HCT116 (cell line): ENCODE data around the gene TTYH2. TPM values are rescaled to one million over a fixed set of nuclear protein-coding genes. Genes with fewer than 3 reads are reported as not detected.
A peak's percentile ranks its signal among the peaks of the same experiment; 100 is the strongest.

Experiments
- ATAC-seq: fragments of 200-7000 bp; cut with Tn5 transposase; 2 replicates; pipeline ENCODE4 v1.9.1; 2020; ENCODE audit warnings: mild to moderate bottlenecking, moderate library complexity
- BruUV-seq: library from RNA; stranded (reverse); fragments of 400-500 nt; replicated peaks from 2 replicates; lab custom pipeline; 2021; lab: Mats Ljungman, UMichigan
- CTCF ChIA-PET: fragments of 300-600 bp; sonication (Branson Sonifier 250); formaldehyde crosslinking; loops from one replicate; lab custom pipeline; 2021; ENCODE audit warnings: antibody characterized with exemption; lab: Charles Lee
- POLR2A ChIA-PET: fragments of 300-600, 350-600 bp; sonication (Branson Sonifier 250); formaldehyde crosslinking; loops from one replicate; lab custom pipeline; 2021; ENCODE audit warnings: antibody characterized with exemption; lab: Charles Lee
- RAD21 ChIA-PET, 2 experiments: fragments of 300-600 bp; sonication (Branson Sonifier 250); formaldehyde crosslinking; loops; one replicate each; lab custom pipeline; 2023; ENCODE audit warnings: low total read pairs in 2 of 2; ENCODE audit not compliant: uncharacterized antibody in 2 of 2, unreplicated experiment in 2 of 2, low non-redundant PET in 1 of 2; lab: Charles Lee
- DNase-seq: peaks from one replicate; pipeline ENCODE4 v3.0.0-alpha.2; 2010; ENCODE audit warnings: low read depth, low spot score
- H2AFZ ChIP-seq: fragments of 200-600 bp; shearing (Covaris generic), sonication (generic); 2 replicates; pipeline ENCODE4 v1.6.1; 2017; ENCODE audit warnings: low read depth, mixed run types, mixed read lengths, antibody characterized with exemption, low read length; ENCODE audit not compliant: poor library complexity, severe bottlenecking
- H3K27ac ChIP-seq: 2 replicates; pipeline ENCODE4 v1.5.1; 2012; ENCODE audit warnings: low read depth, low read length
- H3K27me3 ChIP-seq: fragments of 200-600 bp; sonication (generic); 2 replicates; pipeline ENCODE4 v1.6.1; 2016; ENCODE audit warnings: mixed run types, low read length, mixed read lengths; ENCODE audit not compliant: insufficient read depth
- H3K36me3 ChIP-seq, 2 experiments: fragments of 200-500 bp in 1 of 2; fragments of 200-600 bp in 1 of 2; sonication (Bioruptor generic) in 1 of 2; sonication (generic) in 1 of 2; 2 replicates each; pipeline versions ENCODE4 v1.5.1 to v1.6.1; 2014 to 2016; ENCODE audit warnings: low read length in 2 of 2, inconsistent platforms in 1 of 2, mixed read lengths in 1 of 2, mixed run types in 1 of 2; ENCODE audit not compliant: insufficient read depth in 2 of 2, control insufficient read depth in 1 of 2
- H3K4me1 ChIP-seq, 2 experiments: fragments of 200-600 bp in 1 of 2; sonication (generic) in 1 of 2; 2 replicates each; pipeline versions ENCODE4 v1.5.1 to v1.6.1; 2012 to 2017; ENCODE audit warnings: low read length in 2 of 2, inconsistent platforms in 1 of 2, mild to moderate bottlenecking in 1 of 2, mixed read lengths in 1 of 2, mixed run types in 1 of 2, moderate library complexity in 1 of 2; ENCODE audit not compliant: insufficient read depth in 2 of 2, control insufficient read depth in 1 of 2
- H3K4me2 ChIP-seq: fragments of 200-600 bp; sonication (generic); 2 replicates; pipeline ENCODE4 v1.6.1; 2017; ENCODE audit warnings: mixed run types, low read length, mixed read lengths
- H3K4me3 ChIP-seq, 2 experiments: fragments of 200-600 bp in 1 of 2; sonication (generic) in 1 of 2; replicated peaks in 1 of 2; 2 replicates each; pipeline ENCODE4 v1.5.1; 2011 to 2016; ENCODE audit warnings: low read length in 2 of 2, control low read depth in 1 of 2, low read depth in 1 of 2, mild to moderate bottlenecking in 1 of 2, mixed read lengths in 1 of 2, mixed run types in 1 of 2
- H3K79me2 ChIP-seq: fragments of 200-600 bp; sonication (generic); 2 replicates; pipeline ENCODE4 v1.6.1; 2017; ENCODE audit warnings: mild to moderate bottlenecking, mixed run types, low read length, moderate library complexity, mixed read lengths; ENCODE audit not compliant: insufficient read depth
- H3K9ac ChIP-seq: fragments of 200-600 bp; sonication (generic); 2 replicates; pipeline ENCODE4 v1.6.1; 2016; ENCODE audit warnings: low read length, mixed read lengths
- H3K9me2 ChIP-seq: fragments of 200-600 bp; sonication (generic), shearing (Covaris generic); 2 replicates; pipeline ENCODE4 v1.6.1; 2017; ENCODE audit warnings: mixed run types, mild to moderate bottlenecking, moderate library complexity; ENCODE audit not compliant: insufficient read depth
- H3K9me3 ChIP-seq, 2 experiments: fragments of 200-500 bp in 1 of 2; fragments of 200-600 bp in 1 of 2; sonication (Bioruptor generic) in 1 of 2; sonication (generic) in 1 of 2; 2 replicates each; pipeline ENCODE4 v1.6.1; 2014 to 2017; ENCODE audit warnings: low read length in 2 of 2, mixed read lengths in 2 of 2, inconsistent platforms in 1 of 2, low read depth in 1 of 2, mild to moderate bottlenecking in 1 of 2, mixed run types in 1 of 2, moderate library complexity in 1 of 2; ENCODE audit not compliant: control insufficient read depth in 1 of 2, insufficient read depth in 1 of 2
- H4K20me1 ChIP-seq: fragments of 200-600 bp; sonication (generic), shearing (Covaris generic); 2 replicates; pipeline ENCODE4 v1.6.1; 2017; ENCODE audit warnings: mixed run types, mild to moderate bottlenecking, moderate library complexity; ENCODE audit not compliant: insufficient read depth
- EZH2phosphoT487 ChIP-seq: fragments of 200-600 bp; IDR thresholded peaks from 2 replicates; pipeline ENCODE4 v1.6.1; 2018; ENCODE audit warnings: antibody characterized with exemption, borderline replicate concordance
- FOSL1 ChIP-seq: IDR thresholded peaks from 2 replicates; pipeline ENCODE4 v1.6.1; 2012; ENCODE audit warnings: low read depth
- REST ChIP-seq: IDR thresholded peaks from 2 replicates; pipeline ENCODE4 v1.6.1; 2012; ENCODE audit warnings: low read depth
- SP1 ChIP-seq: IDR thresholded peaks from 2 replicates; pipeline ENCODE4 v1.6.1; 2012; ENCODE audit warnings: low read depth
- SRF ChIP-seq: IDR thresholded peaks from 2 replicates; pipeline ENCODE4 v1.6.1; 2012; ENCODE audit warnings: low read depth
- YY1 ChIP-seq: IDR thresholded peaks from 2 replicates; pipeline ENCODE4 v1.6.1; 2011; ENCODE audit warnings: low read length, low read depth, moderate library complexity, mild to moderate bottlenecking; ENCODE audit not compliant: insufficient replicate concordance; ENCODE audit errors: extremely low read depth
- ZNF274 ChIP-seq: fragments of 200-500 bp; sonication (Bioruptor generic); IDR thresholded peaks from 2 replicates; pipeline ENCODE4 v1.6.1; 2014; ENCODE audit warnings: mild to moderate bottlenecking, low read depth, low read length, inconsistent platforms
- intact Hi-C: fragments of 100-400 bp; cut with micrococcal nuclease; formaldehyde crosslinking; loops from 2 replicates; pipeline ENCODE4 v1.10.0; 2022
- total RNA-seq: library from RNA; stranded (reverse); gene quantifications from one replicate; pipeline ENCODE4 v1.2.1, GENCODE V29; 2021; ENCODE audit not compliant: unreplicated experiment
- TF ChIP-seq, protein P1 (sequence below), 3 experiments: fragments of 200-600 bp in 1 of 3; sonication (generic) in 1 of 3; IDR thresholded peaks in 2 of 3; conservative IDR thresholded peaks in 1 of 3; 2 replicates each; pipeline ENCODE4 v1.5.1; 2012 to 2017; ENCODE audit warnings: low read depth in 2 of 3, low read length in 2 of 3, antibody characterized with exemption in 1 of 3, borderline replicate concordance in 1 of 3, control low read depth in 1 of 3, mild to moderate bottlenecking in 1 of 3, mixed read lengths in 1 of 3, mixed run types in 1 of 3, moderate library complexity in 1 of 3; ENCODE audit not compliant: insufficient read depth in 1 of 3
- TF ChIP-seq, protein P2 (sequence below): IDR thresholded peaks from 2 replicates; pipeline ENCODE4 v1.6.1; 2012

TTYH2 gene
- total RNA-seq, 1 experiment from 2014 or later, result 10.8 TPM

GRCh38 chr17:74202938-74203337 is 10.4 kb upstream of the TTYH2 start:
- Histone ChIP-seq H3K36me3 (peaks cover 26 to 40% of the 10 kb centered on the region in 2 experiments), H3K27me3 (no peaks in the 10 kb centered on the region), H3K27ac (no peak overlapping the region), H3K4me2 (peak overlapping the region; percentile 54), H3K9me3 (no peaks in the 10 kb centered on the region), H3K9me2 (no peaks in the 10 kb centered on the region), H4K20me1 (peaks cover 28% of the 10 kb centered on the region; the same call in 1 of the 2 replicates), H3K4me1 (peaks cover 11 to 43% of the 10 kb centered on the region in 2 experiments), H3K79me2 (peaks cover 45% of the 10 kb centered on the region), H2AFZ (peak overlapping the region; percentile 59), H3K9ac (no peak overlapping the region), H3K4me3 (peak overlapping the region; percentile 98 to 99; a peak in 3 of 4 replicates)
- ATAC-seq (no peak; the same call in 1 of the 2 replicates), DNase-seq (no peak)
- intact Hi-C loops, result no loop called here
- ChIA-PET RAD21 (no interaction called here), POLR2A (interaction anchor here (0.9 to 2.1 kb wide), 5 partner anchors 8 to 16 kb away, joined by 3 to 16 read pairs (median 3); partner anchors contain the start of gene TTYH2), CTCF (interaction anchor here (0.7 to 2.1 kb wide), 6 partner anchors 10 to 118 kb away, joined by 3 to 8 read pairs (median 4); partner anchors contain the start of gene TTYH2)
- no TSS peak for BruUV-seq
- TF ChIP-seq SP1, result no peak
- TF ChIP-seq, protein P1, sequence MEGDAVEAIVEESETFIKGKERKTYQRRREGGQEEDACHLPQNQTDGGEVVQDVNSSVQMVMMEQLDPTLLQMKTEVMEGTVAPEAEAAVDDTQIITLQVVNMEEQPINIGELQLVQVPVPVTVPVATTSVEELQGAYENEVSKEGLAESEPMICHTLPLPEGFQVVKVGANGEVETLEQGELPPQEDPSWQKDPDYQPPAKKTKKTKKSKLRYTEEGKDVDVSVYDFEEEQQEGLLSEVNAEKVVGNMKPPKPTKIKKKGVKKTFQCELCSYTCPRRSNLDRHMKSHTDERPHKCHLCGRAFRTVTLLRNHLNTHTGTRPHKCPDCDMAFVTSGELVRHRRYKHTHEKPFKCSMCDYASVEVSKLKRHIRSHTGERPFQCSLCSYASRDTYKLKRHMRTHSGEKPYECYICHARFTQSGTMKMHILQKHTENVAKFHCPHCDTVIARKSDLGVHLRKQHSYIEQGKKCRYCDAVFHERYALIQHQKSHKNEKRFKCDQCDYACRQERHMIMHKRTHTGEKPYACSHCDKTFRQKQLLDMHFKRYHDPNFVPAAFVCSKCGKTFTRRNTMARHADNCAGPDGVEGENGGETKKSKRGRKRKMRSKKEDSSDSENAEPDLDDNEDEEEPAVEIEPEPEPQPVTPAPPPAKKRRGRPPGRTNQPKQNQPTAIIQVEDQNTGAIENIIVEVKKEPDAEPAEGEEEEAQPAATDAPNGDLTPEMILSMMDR (IDR thresholded peaks at IDR 0.05 in 2 of 3, conservative IDR thresholded peaks at IDR 0.05 in 1 of 3; ENCODE audit: borderline replicate concordance in 1 of 3, insufficient read depth in 1 of 3, low read depth in 2 of 3, low read length in 2 of 3), result no peak

DNA sequence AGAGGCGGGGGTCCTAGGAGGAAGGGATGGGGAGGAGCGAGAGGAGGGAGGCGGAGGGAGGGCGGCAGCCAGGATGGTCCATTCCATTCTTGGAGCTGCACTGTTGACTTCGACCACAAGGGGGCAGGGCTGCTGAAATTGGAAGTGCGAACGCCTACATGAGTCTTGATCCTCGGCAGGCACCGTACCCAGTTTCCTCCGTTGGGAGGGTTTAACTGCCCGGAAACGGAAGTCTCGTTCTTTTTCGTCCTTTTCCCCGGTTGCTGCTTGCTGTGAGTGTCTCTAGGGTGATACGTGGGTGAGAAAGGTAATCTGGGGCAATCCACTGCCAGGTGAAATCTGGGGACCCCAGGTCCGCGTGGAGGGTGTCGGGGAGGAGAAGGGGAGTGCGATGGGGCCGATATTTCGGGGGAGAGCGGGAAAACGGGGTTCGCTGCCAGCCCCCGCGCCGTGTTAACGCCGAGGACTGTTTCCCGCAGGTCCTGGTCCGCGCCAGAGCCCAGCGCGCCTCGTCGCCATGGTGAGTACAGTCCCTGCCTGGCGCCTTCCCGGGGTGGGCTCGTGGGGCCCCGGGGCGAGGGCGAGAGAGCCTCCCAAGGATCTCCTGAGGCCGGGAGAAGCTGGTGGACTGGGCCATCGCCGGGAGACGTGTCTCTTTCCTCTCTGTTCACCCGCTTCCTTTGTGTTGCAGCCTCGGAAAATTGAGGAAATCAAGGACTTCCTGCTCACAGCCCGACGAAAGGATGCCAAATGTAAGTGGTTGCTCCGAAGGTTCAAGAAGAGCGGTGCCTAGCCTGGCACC is 9.7 kb upstream of the TTYH2 start, which contains the start of gene RPL38:
Gene RPL38, plus strand, starts transcription at position 240 of the 802 bp plus-strand sequence. Its CDS starts 278 bp downstream, at position 518.
- Histone ChIP-seq H3K4me2 (peak within 1 kb of the TSS; percentile 90), H3K36me3 (peaks cover 31 to 47% of the 10 kb centered on the region in 2 experiments), H3K9me3 (no peaks in the 10 kb centered on the region), H4K20me1 (peaks cover 35% of the 10 kb centered on the region; the same call in 1 of the 2 replicates), H3K4me1 (peaks cover 11 to 48% of the 10 kb centered on the region in 2 experiments), H3K27me3 (no peaks in the 10 kb centered on the region), H3K4me3 (peak within 1 kb of the TSS; percentile 98 to 99), H3K79me2 (peaks cover 52% of the 10 kb centered on the region), H3K27ac (peak within 1 kb of the TSS; percentile 65), H3K9ac (peak within 1 kb of the TSS; percentile 99), H3K9me2 (no peaks in the 10 kb centered on the region), H2AFZ (peak within 1 kb of the TSS; percentile 59)
- DNase-seq (peak; percentile 99), ATAC-seq (peak; percentile 74)
- ChIA-PET POLR2A (interaction anchor here (0.9 to 2.1 kb wide), 5 partner anchors 8 to 15 kb away, joined by 3 to 16 read pairs (median 3); partner anchors contain the start of gene TTYH2), CTCF (interaction anchor here (0.7 to 2.1 kb wide), 6 partner anchors 10 to 118 kb away, joined by 3 to 8 read pairs (median 4); partner anchors contain the start of gene TTYH2), RAD21 (no interaction called here)
- TSS peak; percentile 65 for BruUV-seq
- intact Hi-C loops, result no loop called here
- TF ChIP-seq SP1 (peak; percentile 95), REST (no peak), EZH2phosphoT487 (no peak), ZNF274 (no peak), YY1 (peak; percentile 71), FOSL1 (no peak), SRF (no peak; the same call in 1 of the 2 replicates)
- TF ChIP-seq, protein P2, sequence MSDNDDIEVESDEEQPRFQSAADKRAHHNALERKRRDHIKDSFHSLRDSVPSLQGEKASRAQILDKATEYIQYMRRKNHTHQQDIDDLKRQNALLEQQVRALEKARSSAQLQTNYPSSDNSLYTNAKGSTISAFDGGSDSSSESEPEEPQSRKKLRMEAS, result peak; percentile 96
